UCSD-AML1 (cell line): ENCODE data around the gene RBM26.

Source experiments
- DNase-seq: peaks from one replicate; lab custom pipeline; 2025; ENCODE audit not compliant: unreplicated experiment; lab: John Stamatoyannopoulos, UW

The RBM26 gene, protein sequence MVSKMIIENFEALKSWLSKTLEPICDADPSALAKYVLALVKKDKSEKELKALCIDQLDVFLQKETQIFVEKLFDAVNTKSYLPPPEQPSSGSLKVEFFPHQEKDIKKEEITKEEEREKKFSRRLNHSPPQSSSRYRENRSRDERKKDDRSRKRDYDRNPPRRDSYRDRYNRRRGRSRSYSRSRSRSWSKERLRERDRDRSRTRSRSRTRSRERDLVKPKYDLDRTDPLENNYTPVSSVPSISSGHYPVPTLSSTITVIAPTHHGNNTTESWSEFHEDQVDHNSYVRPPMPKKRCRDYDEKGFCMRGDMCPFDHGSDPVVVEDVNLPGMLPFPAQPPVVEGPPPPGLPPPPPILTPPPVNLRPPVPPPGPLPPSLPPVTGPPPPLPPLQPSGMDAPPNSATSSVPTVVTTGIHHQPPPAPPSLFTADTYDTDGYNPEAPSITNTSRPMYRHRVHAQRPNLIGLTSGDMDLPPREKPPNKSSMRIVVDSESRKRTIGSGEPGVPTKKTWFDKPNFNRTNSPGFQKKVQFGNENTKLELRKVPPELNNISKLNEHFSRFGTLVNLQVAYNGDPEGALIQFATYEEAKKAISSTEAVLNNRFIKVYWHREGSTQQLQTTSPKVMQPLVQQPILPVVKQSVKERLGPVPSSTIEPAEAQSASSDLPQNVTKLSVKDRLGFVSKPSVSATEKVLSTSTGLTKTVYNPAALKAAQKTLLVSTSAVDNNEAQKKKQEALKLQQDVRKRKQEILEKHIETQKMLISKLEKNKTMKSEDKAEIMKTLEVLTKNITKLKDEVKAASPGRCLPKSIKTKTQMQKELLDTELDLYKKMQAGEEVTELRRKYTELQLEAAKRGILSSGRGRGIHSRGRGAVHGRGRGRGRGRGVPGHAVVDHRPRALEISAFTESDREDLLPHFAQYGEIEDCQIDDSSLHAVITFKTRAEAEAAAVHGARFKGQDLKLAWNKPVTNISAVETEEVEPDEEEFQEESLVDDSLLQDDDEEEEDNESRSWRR

GRCh38 chr13:79405831-79406596 lies at the start of gene RBM26:
RBM26 (minus strand) TSS chr13:79406255; CDS start chr13:79405774, 481 bp downstream.
- peak; percentile 89 for DNase-seq

- no peak for DNase-seq
Measured at GRCh38 chr13:79455331-79455730, 49.3 kb upstream of the RBM26 start.

- no peak for DNase-seq
Measured at GRCh38 chr13:79452239-79452913, 46.3 kb upstream of the RBM26 start.

DNA sequence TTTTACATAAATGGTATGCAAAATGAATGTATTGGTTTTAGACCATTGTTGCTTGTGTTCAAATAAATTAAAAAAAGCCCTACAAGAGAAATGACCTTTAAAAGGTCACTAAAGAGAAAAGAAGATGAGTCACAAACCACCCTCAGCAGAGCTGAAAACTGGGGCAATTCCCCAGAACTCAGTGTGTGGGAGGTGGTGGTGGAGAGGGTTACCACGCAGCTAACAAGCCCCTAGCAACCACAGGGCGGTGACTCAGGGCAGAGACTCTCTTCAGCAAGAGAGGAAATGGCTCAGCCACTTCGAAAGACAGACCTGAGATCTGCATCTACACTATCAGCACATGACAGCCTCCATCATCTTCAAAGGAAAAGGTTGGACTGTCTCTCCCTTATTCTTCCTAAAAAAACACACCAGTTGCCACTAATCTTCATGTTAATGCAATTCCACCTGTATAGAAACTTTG lies 45.5 kb upstream of the RBM26 start:
- no peak for DNase-seq

GRCh38 chr13:79450110-79450509 lies 44.1 kb upstream of the RBM26 start:
- no peak for DNase-seq

DNA sequence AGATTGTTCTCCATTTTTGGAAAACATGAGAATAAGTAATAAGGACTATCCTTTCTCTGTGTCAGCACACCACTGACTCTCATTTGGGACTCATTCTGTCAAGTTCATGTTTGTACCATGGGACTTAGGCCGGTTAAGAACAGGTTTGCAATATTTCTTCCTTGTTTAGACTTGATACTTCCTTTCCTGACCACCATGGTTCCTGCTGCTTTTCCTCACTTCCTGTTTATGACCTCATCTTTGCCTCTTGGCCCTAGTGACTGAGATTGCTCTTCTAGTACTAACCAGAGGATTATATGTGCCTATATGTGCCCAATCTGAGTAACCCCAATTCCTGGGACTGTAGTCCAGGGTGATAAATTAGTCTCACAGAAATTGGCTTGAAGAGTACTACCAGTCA lies 42.4 kb upstream of the RBM26 start:
- DNase-seq = no peak

GRCh38 chr13:79447741-79448140 lies 41.7 kb upstream of the RBM26 start:
- DNase-seq = no peak

DNA sequence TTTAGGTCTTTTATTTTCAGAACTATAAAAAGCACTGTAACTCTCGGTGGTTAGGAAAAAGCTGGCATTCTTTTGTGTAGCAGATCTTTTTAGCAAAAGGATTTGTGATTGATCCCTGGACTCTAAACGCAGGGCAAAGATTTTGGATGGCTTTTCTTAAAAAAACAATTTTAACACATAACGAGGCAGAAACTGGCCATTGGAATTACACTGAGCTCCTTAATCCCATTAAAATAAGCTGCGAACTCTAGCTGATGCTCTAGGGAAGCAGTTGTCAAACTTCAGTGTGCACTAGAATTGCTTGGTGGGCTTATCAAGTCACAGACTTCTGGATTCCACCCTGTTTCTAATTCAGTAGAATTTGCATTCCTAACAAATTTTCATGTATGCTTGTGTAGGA lies 41.1 kb upstream of the RBM26 start:
- DNase-seq = no peak

DNA sequence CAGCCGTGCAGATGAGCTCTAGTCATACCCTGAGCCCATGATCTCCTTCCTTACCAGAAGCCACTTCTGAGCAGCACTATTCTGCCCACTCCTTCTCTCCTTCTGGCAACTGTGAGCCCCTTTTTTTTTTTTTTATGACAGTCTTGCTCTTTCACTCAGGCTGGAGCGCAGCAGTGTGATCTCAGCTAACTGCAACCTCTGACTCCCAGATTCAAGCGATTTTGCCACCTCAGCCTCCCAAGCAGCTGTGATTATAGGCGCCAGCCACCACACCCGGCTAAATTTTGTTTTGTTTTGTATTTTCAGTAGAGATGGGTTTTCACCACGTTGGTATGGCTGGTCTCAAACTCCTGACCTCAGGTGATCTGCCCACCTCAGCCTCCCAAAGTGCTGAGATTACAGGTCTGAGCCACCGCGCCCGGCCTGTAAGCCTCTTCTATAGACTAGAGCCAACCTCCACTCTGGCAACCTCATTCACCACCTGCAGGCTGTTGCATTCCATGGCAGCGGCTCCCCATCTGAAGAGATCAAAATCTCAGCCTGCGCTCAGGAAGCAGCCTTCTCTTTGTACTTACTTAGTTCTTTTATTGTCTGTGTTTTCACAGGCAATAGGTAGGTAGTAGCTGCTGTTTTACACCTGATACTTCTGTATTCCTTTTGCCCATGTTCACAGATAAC lies 40.1 kb upstream of the RBM26 start:
- no peak for DNase-seq

DNA sequence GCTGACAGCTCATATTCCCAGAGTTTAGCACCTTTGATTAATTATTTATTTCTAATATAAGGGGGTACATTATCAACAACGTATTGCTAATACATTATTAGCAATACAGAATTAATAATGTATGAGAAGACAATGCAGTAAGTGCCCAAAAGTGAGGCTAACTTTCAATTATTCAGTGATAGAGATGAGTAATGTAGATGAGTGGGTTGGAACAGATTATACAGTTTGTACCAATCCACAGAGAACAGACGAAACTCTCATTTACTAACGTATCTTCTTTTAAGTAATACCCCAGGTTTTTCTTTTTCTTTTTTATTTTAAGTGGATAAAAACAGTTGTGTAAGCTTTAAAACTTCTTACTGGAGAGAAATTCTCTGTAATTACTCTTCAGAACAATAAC lies 36.7 kb upstream of the RBM26 start:
- no peak for DNase-seq

DNA sequence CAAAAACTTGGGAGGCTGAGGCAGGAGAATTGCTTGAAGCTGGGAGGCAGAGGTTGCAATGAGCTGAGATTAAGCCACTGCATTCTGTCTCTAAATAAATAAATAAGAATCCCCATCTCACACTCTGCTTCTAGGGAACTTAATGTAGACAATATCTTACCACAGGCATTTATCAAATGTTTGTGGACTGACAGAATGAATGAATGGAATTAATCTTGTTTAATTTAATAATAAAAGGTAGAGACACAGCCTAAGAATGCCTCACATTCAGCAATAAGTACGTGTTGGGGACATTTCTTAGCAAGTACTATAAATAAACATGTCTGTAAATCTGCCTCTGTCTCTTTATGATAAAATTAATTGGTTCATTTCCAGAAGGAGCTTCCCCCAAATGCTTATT lies 36.2 kb upstream of the RBM26 start:
- no peak for DNase-seq

- DNase-seq = no peak
Measured at GRCh38 chr13:79440958-79441528, 35.0 kb upstream of the RBM26 start.

DNA sequence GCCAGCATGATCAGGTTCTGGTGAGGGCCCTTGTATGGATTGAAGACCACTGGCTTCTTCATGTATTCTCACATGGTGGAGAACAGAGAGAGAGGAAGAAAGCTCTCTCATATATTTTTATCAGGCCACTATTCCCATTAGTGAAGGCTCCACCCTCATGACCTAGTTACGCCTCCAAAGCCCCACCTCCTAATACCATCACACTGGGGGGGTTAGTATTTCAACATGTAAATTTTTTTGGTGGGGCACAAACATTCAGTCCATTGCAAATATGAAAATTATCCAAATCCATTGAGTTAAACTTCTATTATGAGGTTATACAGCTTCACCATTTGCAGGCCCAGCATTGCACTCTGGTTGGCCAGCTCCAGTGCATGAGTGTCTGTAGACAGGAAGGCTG lies 33.2 kb upstream of the RBM26 start:
- DNase-seq = no peak

DNA sequence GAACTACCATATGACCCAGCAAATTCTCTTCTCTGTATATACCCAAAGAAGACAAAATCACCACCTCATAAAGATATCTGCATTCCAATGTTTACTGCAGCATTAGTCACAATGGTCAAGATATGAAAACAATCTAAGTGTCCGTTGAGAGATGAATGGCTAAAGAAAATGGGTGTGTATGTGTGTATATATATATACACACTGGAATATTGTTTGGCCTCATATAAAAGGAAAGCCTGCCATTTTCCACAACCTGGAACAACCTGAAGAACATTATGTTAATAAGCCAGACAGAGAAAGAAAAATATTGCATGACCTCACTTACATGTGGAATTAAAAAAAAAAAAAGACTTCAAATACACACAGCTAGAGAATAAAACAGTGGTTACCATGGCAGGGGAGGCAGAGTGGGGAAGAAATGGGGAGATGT lies 29.5 kb upstream of the RBM26 start:
- DNase-seq = no peak

- no peak for DNase-seq
Measured at GRCh38 chr13:79434556-79434955, 28.5 kb upstream of the RBM26 start.

GRCh38 chr13:79432992-79433391 lies 26.9 kb upstream of the RBM26 start:
- DNase-seq = no peak

GRCh38 chr13:79432086-79432485 lies 26.0 kb upstream of the RBM26 start:
- DNase-seq = no peak

GRCh38 chr13:79429309-79429708 lies 23.3 kb upstream of the RBM26 start:
- no peak for DNase-seq

GRCh38 chr13:79427883-79428282 lies 21.8 kb upstream of the RBM26 start:
- no peak for DNase-seq

DNA sequence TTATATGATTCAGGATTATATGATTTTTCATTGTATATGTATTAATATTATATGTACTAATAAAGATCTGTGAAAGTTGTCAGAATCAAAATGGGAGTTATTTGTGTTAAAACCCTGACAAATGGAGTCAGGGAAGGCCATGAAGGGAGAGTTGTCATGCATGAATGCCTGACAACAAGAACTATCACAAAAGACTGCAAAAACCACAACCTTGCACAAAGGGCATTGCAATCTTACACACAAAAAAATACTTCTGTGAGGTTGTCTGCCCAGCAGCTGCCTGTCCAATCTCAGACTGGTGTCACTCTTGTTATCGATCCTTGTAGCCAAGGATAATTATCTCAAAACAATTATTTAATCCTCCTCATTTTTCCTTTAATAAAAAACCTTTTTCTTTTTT lies 21.2 kb upstream of the RBM26 start:
- DNase-seq = no peak
